Measurements from ENCODE around the gene APC2. TPM values are rescaled to one million over a fixed set of nuclear protein-coding genes. Genes with fewer than 3 reads are reported as not detected.

Gene APC2
- total RNA-seq, 1 experiment from 2014 or later = 1.4 TPM

DNA sequence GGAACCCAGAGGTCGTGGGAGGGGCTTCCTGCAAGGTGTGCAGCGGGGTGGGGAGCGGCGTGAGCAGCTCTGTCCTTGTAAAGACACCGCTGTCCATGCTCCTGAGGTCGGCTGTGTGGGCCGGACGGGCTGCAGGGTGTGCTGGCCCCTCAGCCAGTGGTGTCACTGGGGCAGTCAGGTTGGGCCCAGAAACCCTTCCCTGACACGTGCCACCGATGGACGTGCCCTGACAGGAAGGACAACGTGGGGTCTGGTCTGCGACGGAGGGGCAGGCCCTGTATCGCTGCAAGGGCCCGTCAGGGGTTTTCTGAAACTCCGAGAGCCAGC lies 15.9 kb upstream of the APC2 start:
- POLR2A ChIA-PET = no interaction called here
- H3K27ac Mint-ChIP-seq = no peak overlapping the region
- no peaks in the 10 kb centered on the region for H3K9me3 Mint-ChIP-seq
- no peak overlapping the region for H3K4me3 Mint-ChIP-seq
- CTCF ChIA-PET = no interaction called here
- DNase-seq (ENCODE audit: low spot score) (no peak), ATAC-seq (no peak)
- H3K27me3 Mint-ChIP-seq (ENCODE audit: low read depth) = no peaks in the 10 kb centered on the region
- TF ChIP-seq FOXP1 (CRISPR knock-in tag; IDR thresholded peaks at IDR 0.05; ENCODE audit: borderline replicate concordance) (no peak), MXD4 (CRISPR knock-in tag; IDR thresholded peaks at IDR 0.05; ENCODE audit: borderline replicate concordance) (no peak), MLX (CRISPR knock-in tag; IDR thresholded peaks at IDR 0.05) (no peak), ETV6 (CRISPR knock-in tag; IDR thresholded peaks at IDR 0.05) (no peak), STAT6 (CRISPR knock-in tag; conservative IDR thresholded peaks at IDR 0.05; ENCODE audit: low read depth) (no peak), ZNF138 (CRISPR knock-in tag; conservative IDR thresholded peaks at IDR 0.05) (no peak), ZNF219 (CRISPR knock-in tag; IDR thresholded peaks at IDR 0.05; ENCODE audit: borderline replicate concordance) (no peak), AFF4 (CRISPR knock-in tag; IDR thresholded peaks at IDR 0.05; ENCODE audit: borderline replicate concordance) (no peak), ZNF232 (CRISPR knock-in tag; IDR thresholded peaks at IDR 0.05) (no peak), NFYB (CRISPR knock-in tag; conservative IDR thresholded peaks at IDR 0.05; ENCODE audit: low read depth) (no peak), FOXK1 (CRISPR knock-in tag; IDR thresholded peaks at IDR 0.05) (no peak), SMAD4 (CRISPR knock-in tag; IDR thresholded peaks at IDR 0.05) (no peak), GABPB1 (CRISPR knock-in tag; IDR thresholded peaks at IDR 0.05) (no peak), TEAD4 (CRISPR knock-in tag; IDR thresholded peaks at IDR 0.05) (no peak)
- TF ChIP-seq, protein P1, sequence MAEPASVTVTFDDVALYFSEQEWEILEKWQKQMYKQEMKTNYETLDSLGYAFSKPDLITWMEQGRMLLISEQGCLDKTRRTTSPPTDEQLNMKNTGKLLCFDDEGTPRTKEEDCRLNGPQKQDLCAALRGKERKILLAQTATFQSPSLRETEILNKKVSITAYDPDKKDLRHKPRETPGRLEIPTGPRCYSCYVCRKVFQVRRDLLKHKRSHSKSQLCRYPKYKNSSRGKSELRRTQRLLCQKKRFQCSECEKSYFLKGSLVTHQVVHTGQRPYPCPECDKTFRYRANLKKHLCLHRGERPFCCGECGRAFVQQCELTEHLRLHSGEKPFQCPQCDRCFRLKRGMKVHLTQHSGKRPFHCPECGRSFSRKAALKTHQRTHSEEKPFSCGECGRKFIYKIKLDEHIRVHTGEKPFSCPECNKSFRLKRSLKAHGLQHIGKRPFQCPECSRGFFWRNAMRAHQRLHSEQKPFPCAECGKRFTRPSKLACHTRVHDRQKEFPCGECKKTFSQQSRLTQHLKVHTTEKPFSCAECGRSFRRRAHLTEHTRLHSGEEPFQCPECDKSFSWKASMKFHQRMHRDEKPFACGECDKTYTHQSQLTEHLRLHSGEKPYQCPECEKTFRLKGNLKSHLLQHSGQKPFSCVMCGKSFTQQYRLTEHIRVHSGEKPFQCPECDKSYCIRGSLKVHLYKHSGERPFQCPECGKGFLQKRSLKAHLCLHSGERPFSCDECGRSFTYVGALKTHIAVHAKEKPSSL (CRISPR knock-in tag; conservative IDR thresholded peaks at IDR 0.05) = no peak
- TF ChIP-seq, protein P2, sequence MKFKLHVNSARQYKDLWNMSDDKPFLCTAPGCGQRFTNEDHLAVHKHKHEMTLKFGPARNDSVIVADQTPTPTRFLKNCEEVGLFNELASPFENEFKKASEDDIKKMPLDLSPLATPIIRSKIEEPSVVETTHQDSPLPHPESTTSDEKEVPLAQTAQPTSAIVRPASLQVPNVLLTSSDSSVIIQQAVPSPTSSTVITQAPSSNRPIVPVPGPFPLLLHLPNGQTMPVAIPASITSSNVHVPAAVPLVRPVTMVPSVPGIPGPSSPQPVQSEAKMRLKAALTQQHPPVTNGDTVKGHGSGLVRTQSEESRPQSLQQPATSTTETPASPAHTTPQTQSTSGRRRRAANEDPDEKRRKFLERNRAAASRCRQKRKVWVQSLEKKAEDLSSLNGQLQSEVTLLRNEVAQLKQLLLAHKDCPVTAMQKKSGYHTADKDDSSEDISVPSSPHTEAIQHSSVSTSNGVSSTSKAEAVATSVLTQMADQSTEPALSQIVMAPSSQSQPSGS (CRISPR knock-in tag; IDR thresholded peaks at IDR 0.05; ENCODE audit: borderline replicate concordance, low read depth) = no peak
- TF ChIP-seq, protein P3, sequence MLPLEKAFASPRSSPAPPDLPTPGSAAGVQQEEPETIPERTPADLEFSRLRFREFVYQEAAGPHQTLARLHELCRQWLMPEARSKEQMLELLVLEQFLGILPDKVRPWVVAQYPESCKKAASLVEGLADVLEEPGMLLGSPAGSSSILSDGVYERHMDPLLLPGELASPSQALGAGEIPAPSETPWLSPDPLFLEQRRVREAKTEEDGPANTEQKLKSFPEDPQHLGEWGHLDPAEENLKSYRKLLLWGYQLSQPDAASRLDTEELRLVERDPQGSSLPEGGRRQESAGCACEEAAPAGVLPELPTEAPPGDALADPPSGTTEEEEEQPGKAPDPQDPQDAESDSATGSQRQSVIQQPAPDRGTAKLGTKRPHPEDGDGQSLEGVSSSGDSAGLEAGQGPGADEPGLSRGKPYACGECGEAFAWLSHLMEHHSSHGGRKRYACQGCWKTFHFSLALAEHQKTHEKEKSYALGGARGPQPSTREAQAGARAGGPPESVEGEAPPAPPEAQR (CRISPR knock-in tag; IDR thresholded peaks at IDR 0.05) = no peak
- TF ChIP-seq, protein P4, sequence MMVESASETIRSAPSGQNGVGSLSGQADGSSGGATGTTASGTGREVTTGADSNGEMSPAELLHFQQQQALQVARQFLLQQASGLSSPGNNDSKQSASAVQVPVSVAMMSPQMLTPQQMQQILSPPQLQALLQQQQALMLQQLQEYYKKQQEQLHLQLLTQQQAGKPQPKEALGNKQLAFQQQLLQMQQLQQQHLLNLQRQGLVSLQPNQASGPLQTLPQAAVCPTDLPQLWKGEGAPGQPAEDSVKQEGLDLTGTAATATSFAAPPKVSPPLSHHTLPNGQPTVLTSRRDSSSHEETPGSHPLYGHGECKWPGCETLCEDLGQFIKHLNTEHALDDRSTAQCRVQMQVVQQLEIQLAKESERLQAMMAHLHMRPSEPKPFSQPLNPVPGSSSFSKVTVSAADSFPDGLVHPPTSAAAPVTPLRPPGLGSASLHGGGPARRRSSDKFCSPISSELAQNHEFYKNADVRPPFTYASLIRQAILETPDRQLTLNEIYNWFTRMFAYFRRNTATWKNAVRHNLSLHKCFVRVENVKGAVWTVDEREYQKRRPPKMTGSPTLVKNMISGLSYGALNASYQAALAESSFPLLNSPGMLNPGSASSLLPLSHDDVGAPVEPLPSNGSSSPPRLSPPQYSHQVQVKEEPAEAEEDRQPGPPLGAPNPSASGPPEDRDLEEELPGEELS (CRISPR knock-in tag; IDR thresholded peaks at IDR 0.05) = no peak
- no peaks in the 10 kb centered on the region; the same call in 1 of the 2 replicates for H3K4me1 Mint-ChIP-seq
- H3K36me3 Mint-ChIP-seq = peaks cover 28% of the 10 kb centered on the region

Data from WTC11 (cell line).